PC-3 (cell line): ENCODE results near the gene CRYGS. TPM values are rescaled to one million over a fixed set of nuclear protein-coding genes. Genes with fewer than 3 reads are reported as not detected.
A peak's percentile ranks its signal among the peaks of the same experiment; 100 is the strongest.
"Not testable (repeated sequence)": the region's sequence is repeated elsewhere in the genome, so short reads cannot be mapped to it uniquely, and the experiment has no call there.

Experiments used
- ATAC-seq: fragments of 200-7000 bp; cut with Tn5 transposase; 2 replicates; pipeline ENCODE4 v1.9.1; 2020; ENCODE audit warnings: mild to moderate bottlenecking, moderate library complexity
- BruUV-seq: library from RNA; stranded (reverse); fragments of 400-500 nt; replicated peaks from 2 replicates; lab custom pipeline; 2021; lab: Mats Ljungman, UMichigan
- CTCF ChIA-PET: fragments of 300-600 bp; sonication (Branson Sonifier 250); formaldehyde crosslinking; loops from one replicate; lab custom pipeline; 2022; ENCODE audit warnings: antibody characterized with exemption; lab: Charles Lee
- POLR2A ChIA-PET: fragments of 300-600 bp; sonication (Branson Sonifier 250); formaldehyde crosslinking; loops from one replicate; lab custom pipeline; 2022; ENCODE audit warnings: antibody characterized with exemption; ENCODE audit not compliant: unreplicated experiment; lab: Charles Lee
- DNase-seq: peaks from one replicate; pipeline ENCODE4 v3.0.0-alpha.2; 2015
- H2AFZ ChIP-seq: fragments of 300-600 bp; sonication (generic); 2 replicates; pipeline ENCODE4 v1.6.0; 2016; ENCODE audit warnings: antibody characterized with exemption, low read length
- H3F3A ChIP-seq: fragments of 300-600 bp; sonication (generic); one replicate; pipeline ENCODE4 v1.6.0; 2017; ENCODE audit warnings: antibody characterized with exemption, low read length, control low read depth, mild to moderate bottlenecking; ENCODE audit not compliant: unreplicated experiment
- H3K27ac ChIP-seq: fragments of 300-600 bp; sonication (generic); 2 replicates; pipeline ENCODE4 v1.5.1; 2016; ENCODE audit warnings: mild to moderate bottlenecking, low read length
- H3K27me3 ChIP-seq: fragments of 300-600 bp; sonication (generic); 2 replicates; pipeline ENCODE4 v1.6.1; 2016; ENCODE audit warnings: low read length, mixed read lengths
- H3K36me3 ChIP-seq: fragments of 300-600 bp; sonication (generic); 2 replicates; pipeline ENCODE4 v1.6.1; 2016; ENCODE audit warnings: low read depth, mixed run types, low read length, mixed read lengths
- H3K4me1 ChIP-seq: fragments of 300-600 bp; sonication (generic); 2 replicates; pipeline ENCODE4 v1.5.1; 2016; ENCODE audit warnings: low read length; ENCODE audit not compliant: insufficient read depth
- H3K4me2 ChIP-seq: fragments of 300-600 bp; sonication (generic); 2 replicates; pipeline ENCODE4 v1.6.0; 2016; ENCODE audit warnings: low read length
- H3K4me3 ChIP-seq: fragments of 300-600 bp; sonication (generic); 2 replicates; pipeline ENCODE4 v1.5.1; 2016; ENCODE audit warnings: mild to moderate bottlenecking, low read length, mixed read lengths
- H3K79me2 ChIP-seq: fragments of 300-600 bp; sonication (generic); 2 replicates; pipeline ENCODE4 v1.6.1; 2017; ENCODE audit warnings: low read length, mixed read lengths
- H3K9ac ChIP-seq: fragments of 300-600 bp; sonication (generic); 2 replicates; pipeline ENCODE4 v1.6.0; 2016; ENCODE audit warnings: mild to moderate bottlenecking, low read length
- H3K9me2 ChIP-seq: fragments of 300-600 bp; sonication (generic); replicated peaks from 2 replicates; pipeline ENCODE4 v1.6.1; 2016; ENCODE audit warnings: mixed run types, low read length, mixed read lengths
- H3K9me3 ChIP-seq: fragments of 300-600 bp; sonication (generic); 2 replicates; pipeline ENCODE4 v1.6.1; 2016; ENCODE audit warnings: low read length, mixed read lengths
- H4K20me1 ChIP-seq: fragments of 300-600 bp; sonication (generic); 2 replicates; pipeline ENCODE4 v1.6.1; 2016; ENCODE audit warnings: low read length, mixed read lengths
- EZH2 ChIP-seq: fragments of 300-600 bp; sonication (generic); IDR thresholded peaks from one replicate; pipeline ENCODE4 v1.6.1; 2017; ENCODE audit warnings: antibody characterized with exemption, mild to moderate bottlenecking, low read length; ENCODE audit not compliant: unreplicated experiment
- EZH2phosphoT487 ChIP-seq: fragments of 300-600 bp; sonication (generic); IDR thresholded peaks from 2 replicates; pipeline ENCODE4 v1.6.1; 2018; ENCODE audit warnings: mild to moderate bottlenecking, antibody characterized with exemption, low read length, borderline replicate concordance
- intact Hi-C: fragments of 100-400 bp; cut with micrococcal nuclease; formaldehyde crosslinking; loops from 2 replicates; pipeline ENCODE4 v1.9.0; 2023
- total RNA-seq: library from RNA; depleted of rRNA; stranded (reverse); fragments of >200 nt; gene quantifications from 2 replicates; pipeline ENCODE4 v1.2.3, GENCODE V29; 2014
- TF ChIP-seq, protein P1 (sequence below): fragments of 300-600 bp; sonication (generic); conservative IDR thresholded peaks from 2 replicates; pipeline ENCODE4 v1.5.1; 2017; ENCODE audit warnings: antibody characterized with exemption, low read depth, mild to moderate bottlenecking, low read length

CRYGS gene
- total RNA-seq, 1 experiment from 2014 or later, result 3.4 TPM

DNA sequence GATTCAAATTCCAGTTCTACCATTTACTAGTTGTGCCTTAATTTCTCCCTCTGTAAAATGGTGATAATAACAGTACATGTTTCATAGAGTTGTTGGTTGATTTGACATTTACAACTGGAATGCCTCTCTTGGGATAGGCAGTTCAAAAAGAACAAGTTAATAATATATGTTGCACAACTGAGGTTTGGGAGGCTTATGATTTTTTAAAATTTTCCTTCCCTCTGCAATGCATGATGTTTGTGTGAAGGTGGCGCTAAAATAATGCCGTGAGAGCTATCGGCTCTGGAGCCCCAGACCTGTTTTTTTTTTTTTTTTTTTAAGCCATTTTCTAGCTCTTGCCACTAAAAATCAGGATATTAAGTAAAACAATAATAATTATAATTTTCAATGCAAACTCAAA is 44.9 kb upstream of the CRYGS start:
- Histone ChIP-seq H3K27me3 (no peaks in the 10 kb centered on the region), H3K9me3 (no peaks in the 10 kb centered on the region), H3K79me2 (no peaks in the 10 kb centered on the region), H3K4me1 (peaks cover 28% of the 10 kb centered on the region), H3K4me2 (peak overlapping the region; percentile 68), H3K9ac (no peak overlapping the region), H3K36me3 (peaks cover 21% of the 10 kb centered on the region), H4K20me1 (peaks cover 3% of the 10 kb centered on the region; the same call in 1 of the 2 replicates), H3K9me2 (no peaks in the 10 kb centered on the region), H3K27ac (peak overlapping the region; percentile 49), H3F3A (no peaks in the 10 kb centered on the region), H3K4me3 (peak overlapping the region; percentile 25), H2AFZ (peak overlapping the region; percentile 1; the same call in 1 of the 2 replicates)
- intact Hi-C loops, result no loop called here
- ATAC-seq, result peak; percentile 9; the same call in 1 of the 2 replicates
- DNase-seq, result no peak
- no TSS peak for BruUV-seq
- TF ChIP-seq, protein P1, sequence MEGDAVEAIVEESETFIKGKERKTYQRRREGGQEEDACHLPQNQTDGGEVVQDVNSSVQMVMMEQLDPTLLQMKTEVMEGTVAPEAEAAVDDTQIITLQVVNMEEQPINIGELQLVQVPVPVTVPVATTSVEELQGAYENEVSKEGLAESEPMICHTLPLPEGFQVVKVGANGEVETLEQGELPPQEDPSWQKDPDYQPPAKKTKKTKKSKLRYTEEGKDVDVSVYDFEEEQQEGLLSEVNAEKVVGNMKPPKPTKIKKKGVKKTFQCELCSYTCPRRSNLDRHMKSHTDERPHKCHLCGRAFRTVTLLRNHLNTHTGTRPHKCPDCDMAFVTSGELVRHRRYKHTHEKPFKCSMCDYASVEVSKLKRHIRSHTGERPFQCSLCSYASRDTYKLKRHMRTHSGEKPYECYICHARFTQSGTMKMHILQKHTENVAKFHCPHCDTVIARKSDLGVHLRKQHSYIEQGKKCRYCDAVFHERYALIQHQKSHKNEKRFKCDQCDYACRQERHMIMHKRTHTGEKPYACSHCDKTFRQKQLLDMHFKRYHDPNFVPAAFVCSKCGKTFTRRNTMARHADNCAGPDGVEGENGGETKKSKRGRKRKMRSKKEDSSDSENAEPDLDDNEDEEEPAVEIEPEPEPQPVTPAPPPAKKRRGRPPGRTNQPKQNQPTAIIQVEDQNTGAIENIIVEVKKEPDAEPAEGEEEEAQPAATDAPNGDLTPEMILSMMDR, result peak; percentile 51; the same call in 1 of the 2 replicates
- TF ChIP-seq EZH2, result no peak
- ChIA-PET CTCF (interaction anchor here (0.6 kb wide), 2 partner anchors 8 to 1325 kb away, joined by 4 to 8 read pairs; no protein-coding TSS in a partner anchor), POLR2A (interaction anchor here (1.1 kb wide), 1 partner anchor 19 kb away, joined by 12 read pairs; the partner anchor contains the start of gene DNAJB11)

DNA sequence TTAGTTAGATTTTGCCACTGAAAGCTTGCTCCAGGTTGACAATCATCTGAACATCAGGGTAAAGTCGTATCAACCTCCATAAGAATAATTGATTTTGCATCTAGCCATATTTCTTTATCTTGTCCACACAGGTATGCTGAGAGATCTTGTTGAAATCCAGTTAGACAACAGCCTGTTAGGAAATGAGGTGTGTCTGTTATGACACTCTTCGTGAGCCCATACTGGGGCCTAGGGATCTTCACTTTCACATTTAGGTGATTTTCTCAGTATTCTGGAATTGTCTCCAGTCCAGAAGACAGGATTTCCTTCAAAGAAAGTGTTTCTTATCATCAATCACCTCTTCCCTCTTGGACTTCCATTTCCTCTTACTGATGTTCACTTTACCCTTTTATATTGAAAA is 44.5 kb upstream of the CRYGS start:
- TF ChIP-seq EZH2phosphoT487 (no peak), EZH2 (no peak)
- TF ChIP-seq, protein P1, result no peak
- peaks cover 23% of the 10 kb centered on the region for H3K36me3 ChIP-seq
- no peaks in the 10 kb centered on the region for H3K9me3 ChIP-seq
- ChIA-PET CTCF (interaction anchor here (0.7 kb wide), 1 partner anchor 632 kb away, joined by 3 read pairs; no protein-coding TSS in a partner anchor), POLR2A (interaction anchor here (1.1 kb wide), 1 partner anchor 18 kb away, joined by 12 read pairs; the partner anchor contains the start of gene DNAJB11)
- peak overlapping the region; percentile 49 for H3K27ac ChIP-seq
- no peaks in the 10 kb centered on the region for H3K79me2 ChIP-seq
- H2AFZ ChIP-seq, result peak overlapping the region; percentile 1; the same call in 1 of the 2 replicates
- intact Hi-C loops, result no loop called here
- no peaks in the 10 kb centered on the region for H3K27me3 ChIP-seq
- peak; percentile 78 for DNase-seq
- peak overlapping the region; percentile 68 for H3K4me2 ChIP-seq
- peaks cover under 1% of the 10 kb centered on the region for H3F3A ChIP-seq
- no peaks in the 10 kb centered on the region for H3K9me2 ChIP-seq
- peaks cover 4% of the 10 kb centered on the region; the same call in 1 of the 2 replicates for H4K20me1 ChIP-seq
- no peak overlapping the region for H3K9ac ChIP-seq
- H3K4me3 ChIP-seq, result peak overlapping the region; percentile 25
- peaks cover 33% of the 10 kb centered on the region for H3K4me1 ChIP-seq
- no TSS peak for BruUV-seq
- ATAC-seq, result peak; percentile 84

DNA sequence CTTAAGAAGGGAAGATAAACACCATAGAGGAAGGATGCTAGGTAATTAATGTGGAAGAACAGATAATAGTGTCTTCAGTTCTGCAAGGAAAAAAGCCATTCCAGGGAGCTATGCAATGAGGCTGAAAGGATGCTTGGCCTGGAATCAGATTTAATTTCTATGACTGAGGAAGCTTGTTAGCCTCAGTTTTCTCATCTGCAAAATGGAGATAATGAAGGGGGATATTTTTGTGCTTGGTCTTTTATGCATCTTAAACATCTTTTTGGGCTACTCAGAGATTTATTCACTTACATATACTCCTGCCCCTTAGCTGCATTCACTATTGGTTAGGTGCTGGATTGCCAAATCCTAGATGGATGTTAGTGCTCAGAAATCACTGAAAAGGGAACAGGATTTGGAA is 43.0 kb upstream of the CRYGS start:
- POLR2A ChIA-PET, result interaction anchor here (0.6 kb wide), 1 partner anchor 9 kb away, joined by 12 read pairs; no protein-coding TSS in a partner anchor

DNA sequence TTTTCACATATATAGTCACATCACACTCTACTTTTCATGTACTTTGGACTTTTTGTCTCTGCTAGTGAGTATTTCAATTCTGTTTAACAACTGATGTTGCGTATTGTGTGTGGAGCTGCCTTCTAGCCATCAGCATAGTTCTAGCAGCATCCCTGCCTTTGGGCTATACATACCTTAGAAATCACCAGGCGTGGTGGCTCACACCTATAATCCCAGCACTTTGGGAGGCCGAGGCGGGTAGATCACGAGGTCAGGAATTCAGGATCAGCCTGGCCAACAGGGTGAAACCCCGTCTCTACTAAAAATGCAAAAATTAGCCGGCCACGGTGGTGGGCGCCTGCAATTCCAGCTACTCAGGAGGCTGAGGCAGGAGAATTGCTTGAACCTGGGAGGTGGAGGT is 42.1 kb upstream of the CRYGS start:
- H3K27ac ChIP-seq, H2AFZ ChIP-seq, ATAC-seq, H3K4me3 ChIP-seq, H3K4me2 ChIP-seq, DNase-seq, intact Hi-C loops, H3K9ac ChIP-seq, H3K9me2 ChIP-seq, H3K27me3 ChIP-seq, H3K9me3 ChIP-seq, BruUV-seq, CTCF ChIA-PET, H4K20me1 ChIP-seq, H3F3A ChIP-seq, H3K79me2 ChIP-seq: not testable (repeated sequence)
- POLR2A ChIA-PET, result interaction anchor here (0.6 kb wide), 1 partner anchor 15 kb away, joined by 3 read pairs; no protein-coding TSS in a partner anchor
- H3K36me3 ChIP-seq, result peaks cover 35% of the 10 kb centered on the region
- H3K4me1 ChIP-seq, result peaks cover 43% of the 10 kb centered on the region

More for the DNA sequence above, 43.0 kb upstream of the CRYGS start:
- Histone ChIP-seq H3K9ac (no peak overlapping the region), H3K9me2 (no peaks in the 10 kb centered on the region), H2AFZ (no peak overlapping the region), H3K9me3 (no peaks in the 10 kb centered on the region), H3K27me3 (no peaks in the 10 kb centered on the region), H3K79me2 (no peaks in the 10 kb centered on the region), H4K20me1 (peaks cover 4% of the 10 kb centered on the region; the same call in 1 of the 2 replicates), H3K4me3 (no peak overlapping the region), H3K36me3 (peaks cover 32% of the 10 kb centered on the region), H3K27ac (no peak overlapping the region), H3K4me1 (peaks cover 43% of the 10 kb centered on the region), H3K4me2 (no peak overlapping the region), H3F3A (peaks cover 7% of the 10 kb centered on the region)
- ATAC-seq, result no peak
- CTCF ChIA-PET, result no interaction called here
- TF ChIP-seq, protein P1, result no peak
- no peak for TF ChIP-seq EZH2
- TF ChIP-seq EZH2phosphoT487, result no peak
- no TSS peak for BruUV-seq
- no peak for DNase-seq
- intact Hi-C loops, result no loop called here
